ACC112 (cell line): ENCODE measurements around the gene ARID3C.
"Not testable (repeated sequence)": the region's sequence is repeated elsewhere in the genome, so short reads cannot be mapped to it uniquely, and the experiment has no call there.

Experiments
- H2AFZ ChIP-seq: fragments of 200-600 bp; sonication (generic); one replicate; pipeline ENCODE4 v1.6.0; 2017; ENCODE audit warnings: antibody characterized with exemption, low read length; ENCODE audit not compliant: unreplicated experiment
- H3K27ac ChIP-seq: fragments of 200-600 bp; sonication (generic); 2 replicates; pipeline ENCODE4 v1.5.1; 2014; ENCODE audit warnings: low read depth, mild to moderate bottlenecking, antibody characterized with exemption, low read length, moderate library complexity
- H3K27me3 ChIP-seq: fragments of 200-600 bp; sonication (generic); 2 replicates; pipeline ENCODE4 v1.6.1; 2014; ENCODE audit warnings: mild to moderate bottlenecking, antibody characterized with exemption, low read length, moderate library complexity, mixed read lengths; ENCODE audit not compliant: insufficient read depth
- H3K36me3 ChIP-seq: fragments of 200-600 bp; sonication (generic); 2 replicates; pipeline ENCODE4 v1.6.1; 2016; ENCODE audit warnings: mild to moderate bottlenecking, antibody characterized with exemption, low read length, moderate library complexity, mixed read lengths; ENCODE audit not compliant: insufficient read depth
- H3K4me1 ChIP-seq: fragments of 200-600 bp; sonication (generic); one replicate; pipeline ENCODE4 v1.6.1; 2016; ENCODE audit warnings: low read length, mixed read lengths; ENCODE audit not compliant: insufficient read depth, unreplicated experiment, control insufficient read depth
- H3K4me3 ChIP-seq: fragments of 200-600 bp; sonication (generic); 2 replicates; pipeline ENCODE4 v1.5.1; 2014; ENCODE audit warnings: mild to moderate bottlenecking, low read depth, low read length
- H3K79me2 ChIP-seq: fragments of 200-600 bp; sonication (generic); one replicate; pipeline ENCODE4 v1.6.0; 2016; ENCODE audit warnings: low read length; ENCODE audit not compliant: control insufficient read depth, unreplicated experiment, insufficient read depth

The ARID3C gene

DNA sequence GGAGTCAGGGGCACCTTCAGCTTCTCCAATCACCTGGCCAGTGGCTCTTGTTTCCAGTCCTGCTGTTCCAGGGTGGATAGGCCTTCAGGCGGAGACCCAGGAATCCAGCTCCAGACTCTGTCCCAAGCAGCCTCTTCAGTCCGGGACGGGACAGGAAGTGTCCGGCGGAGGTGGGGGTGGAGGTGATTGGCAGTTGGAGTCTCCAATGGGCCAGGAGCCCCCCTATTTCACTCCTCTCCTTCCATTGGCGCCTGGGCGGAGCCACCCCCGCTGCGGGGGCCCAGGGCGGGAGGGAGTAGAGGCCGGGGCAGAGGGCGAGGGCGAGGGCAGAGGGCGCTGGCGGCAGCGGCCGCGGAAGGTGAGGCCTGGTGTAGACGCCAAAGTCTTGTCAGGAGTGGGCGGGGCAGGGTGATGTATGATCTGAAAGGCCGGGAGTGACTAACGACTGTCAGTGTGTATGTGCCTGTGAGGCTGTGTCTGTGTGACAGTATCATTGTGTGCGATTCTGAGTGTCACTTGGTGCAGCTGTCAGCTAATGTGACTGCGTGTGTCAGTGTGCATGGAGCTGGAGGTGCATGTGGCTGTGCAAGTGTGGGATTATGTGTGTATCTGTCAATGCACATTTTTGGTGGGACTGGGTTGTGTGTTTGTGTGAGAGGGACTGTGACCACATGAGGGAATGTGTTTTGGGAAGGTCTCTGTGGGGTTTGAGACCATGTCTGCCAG is 23.2 kb upstream of the ARID3C start, which contains the start of gene IL11RA:
IL11RA (plus strand) TSS at position 310 of the 726 bp plus-strand sequence. CDS start 3,033 bp downstream, outside the sequence.
- Histone ChIP-seq H3K27ac (peak within 1 kb of the TSS; percentile 62), H2AFZ (peak within 1 kb of the TSS; percentile 93), H3K27me3 (no peaks in the 10 kb centered on the region), H3K36me3 (no peaks in the 10 kb centered on the region), H3K4me3 (peak within 1 kb of the TSS; percentile 76), H3K79me2 (peaks cover 12% of the 10 kb centered on the region), H3K4me1 (peaks cover 47% of the 10 kb centered on the region)

GRCh38 chr9:34651321-34651720 is 22.5 kb upstream of the ARID3C start:
- H3K27ac ChIP-seq: peak overlapping the region; percentile 62
- peak overlapping the region; percentile 76 for H3K4me3 ChIP-seq
- no peaks in the 10 kb centered on the region for H3K36me3 ChIP-seq
- H2AFZ ChIP-seq: peak overlapping the region; percentile 93
- H3K79me2 ChIP-seq: peaks cover 12% of the 10 kb centered on the region
- no peaks in the 10 kb centered on the region for H3K27me3 ChIP-seq
- H3K4me1 ChIP-seq: peaks cover 47% of the 10 kb centered on the region

GRCh38 chr9:34650816-34651215 is 21.9 kb upstream of the ARID3C start:
- Histone ChIP-seq H2AFZ (no peak overlapping the region), H3K4me1 (peaks cover 51% of the 10 kb centered on the region), H3K36me3 (no peaks in the 10 kb centered on the region), H3K27me3 (no peaks in the 10 kb centered on the region), H3K27ac (peak overlapping the region; percentile 62), H3K79me2 (peaks cover 12% of the 10 kb centered on the region), H3K4me3 (no peak overlapping the region)

GRCh38 chr9:34648673-34649072 is 19.8 kb upstream of the ARID3C start:
- Histone ChIP-seq H3K79me2 (peaks cover 12% of the 10 kb centered on the region), H3K27me3 (no peaks in the 10 kb centered on the region), H3K4me3 (no peak overlapping the region), H3K27ac (no peak overlapping the region), H2AFZ (no peak overlapping the region), H3K36me3 (no peaks in the 10 kb centered on the region), H3K4me1 (peaks cover 46% of the 10 kb centered on the region)

GRCh38 chr9:34647651-34648050 is 18.8 kb upstream of the ARID3C start:
- Histone ChIP-seq H3K27me3 (no peaks in the 10 kb centered on the region), H3K4me1 (peaks cover 36% of the 10 kb centered on the region), H3K36me3 (no peaks in the 10 kb centered on the region), H3K79me2 (peaks cover 12% of the 10 kb centered on the region), H2AFZ (no peak overlapping the region), H3K4me3 (peak overlapping the region; percentile 89), H3K27ac (no peak overlapping the region)

- Histone ChIP-seq H3K27me3 (no peaks in the 10 kb centered on the region), H3K36me3 (no peaks in the 10 kb centered on the region), H3K27ac (peak overlapping the region; percentile 40; the same call in 1 of the 2 replicates), H3K4me1 (peaks cover 30% of the 10 kb centered on the region), H2AFZ (peak overlapping the region; percentile 79), H3K79me2 (peaks cover 12% of the 10 kb centered on the region), H3K4me3 (peak overlapping the region; percentile 89)
Measured at GRCh38 chr9:34647084-34647403, 18.2 kb upstream of the ARID3C start.

DNA sequence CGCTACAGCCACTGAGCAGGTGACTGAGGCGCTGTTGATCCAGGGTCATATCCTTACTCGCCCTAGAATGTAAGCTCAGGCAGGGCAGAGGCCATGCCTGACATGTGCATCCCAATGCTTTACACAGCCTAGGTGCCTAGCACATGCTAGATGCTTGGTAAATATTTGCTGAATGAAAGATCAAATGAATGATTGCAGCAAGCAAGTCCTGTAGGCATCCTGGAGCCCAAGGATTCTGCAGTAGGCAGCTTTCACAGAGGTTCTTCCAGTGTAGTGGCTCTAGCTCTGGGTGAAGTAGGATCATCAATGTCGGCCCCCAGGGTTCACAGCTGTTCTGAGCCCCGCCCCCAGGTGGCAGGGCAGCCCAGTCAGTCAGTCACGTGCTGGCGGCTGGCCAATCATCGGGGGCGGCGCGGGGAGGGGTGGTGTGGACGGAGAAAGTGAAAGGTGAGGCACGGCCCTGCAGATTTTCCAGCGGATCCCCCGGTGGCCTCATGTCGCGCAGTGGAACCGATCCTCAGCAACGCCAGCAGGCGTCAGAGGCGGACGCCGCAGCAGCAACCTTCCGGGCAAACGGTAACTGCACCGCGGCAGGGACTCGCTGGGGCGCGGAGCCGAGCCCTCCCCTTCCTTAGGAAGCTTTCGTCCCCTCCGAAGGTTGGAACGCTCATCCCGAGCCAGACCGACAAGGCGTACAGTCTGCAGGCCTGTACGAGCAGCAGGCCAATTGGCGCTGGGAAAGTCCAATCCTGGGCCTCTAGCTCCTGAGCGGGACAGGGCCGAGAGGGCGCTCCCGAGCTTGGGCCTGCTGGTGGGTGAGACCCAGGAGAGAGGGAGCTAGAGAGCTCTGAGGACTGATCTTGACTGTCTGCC is 17.6 kb upstream of the ARID3C start, which contains the start of gene GALT:
GALT (plus strand) TSS at position 465 of the 873 bp plus-strand sequence; CDS start at position 495, 30 bp downstream.
- Histone ChIP-seq H3K27ac (peak within 1 kb of the TSS; percentile 40; the same call in 1 of the 2 replicates), H3K79me2 (peaks cover 12% of the 10 kb centered on the region), H3K36me3 (no peaks in the 10 kb centered on the region), H3K4me1 (peaks cover 27% of the 10 kb centered on the region), H2AFZ (peak within 1 kb of the TSS; percentile 79), H3K27me3 (no peaks in the 10 kb centered on the region), H3K4me3 (peak within 1 kb of the TSS; percentile 89)

- H3K4me3 ChIP-seq: no peak overlapping the region
- no peaks in the 10 kb centered on the region for H3K27me3 ChIP-seq
- H3K79me2 ChIP-seq: peaks cover 12% of the 10 kb centered on the region
- no peak overlapping the region for H3K27ac ChIP-seq
- no peaks in the 10 kb centered on the region for H3K36me3 ChIP-seq
- peaks cover 19% of the 10 kb centered on the region for H3K4me1 ChIP-seq
- no peak overlapping the region for H2AFZ ChIP-seq
Measured at GRCh38 chr9:34644766-34645314, 16.0 kb upstream of the ARID3C start.

DNA sequence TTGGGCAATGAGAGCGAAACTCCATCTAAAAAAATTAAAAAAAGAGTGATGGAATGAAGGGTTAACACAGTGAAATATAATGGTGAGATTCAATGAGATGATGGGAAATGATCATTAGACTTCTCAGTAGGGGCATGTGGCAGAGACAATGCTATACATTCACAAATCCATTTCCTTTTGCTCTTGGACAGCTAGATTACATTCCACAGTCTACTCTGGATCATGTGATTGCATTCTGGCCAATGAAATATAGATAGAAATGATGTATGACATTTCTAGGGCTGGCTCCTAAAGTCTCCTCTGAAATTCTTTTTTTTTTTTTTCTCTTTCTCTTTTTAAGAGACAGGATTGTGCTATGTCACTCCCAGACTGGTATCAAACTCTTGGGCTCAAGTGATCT is 13.8 kb upstream of the ARID3C start:
- Histone ChIP-seq H2AFZ (no peak overlapping the region), H3K27me3 (no peaks in the 10 kb centered on the region), H3K4me3 (no peak overlapping the region), H3K27ac (no peak overlapping the region), H3K79me2 (peaks cover 6% of the 10 kb centered on the region), H3K36me3 (no peaks in the 10 kb centered on the region), H3K4me1 (peaks cover 19% of the 10 kb centered on the region)

DNA sequence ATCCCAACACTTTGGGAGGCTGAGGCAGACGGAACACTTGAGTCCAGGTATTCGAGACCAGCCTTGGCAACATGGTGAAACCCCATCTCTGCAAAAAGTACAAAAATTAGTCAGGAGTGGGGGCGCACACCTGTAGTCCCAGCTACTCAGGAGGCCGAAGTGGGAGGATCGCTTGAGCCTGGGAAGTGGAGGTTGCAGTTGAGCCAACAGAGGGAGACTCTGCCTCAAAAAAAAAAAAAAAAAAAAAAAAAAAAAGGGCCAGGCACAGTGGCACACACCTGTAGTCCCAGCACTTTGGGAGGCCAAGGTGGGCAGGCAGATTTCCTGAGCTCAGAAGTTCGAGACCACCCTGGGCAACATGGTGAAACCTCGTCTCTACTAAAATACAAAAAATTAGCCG is 10.5 kb upstream of the ARID3C start:
- H3K4me3 ChIP-seq, H3K36me3 ChIP-seq, H3K27me3 ChIP-seq, H2AFZ ChIP-seq, H3K27ac ChIP-seq: not testable (repeated sequence)
- peaks cover 23% of the 10 kb centered on the region for H3K79me2 ChIP-seq
- H3K4me1 ChIP-seq: peaks cover 18% of the 10 kb centered on the region
